Loucy (cell line): ENCODE results near the gene AMBRA1.

ENCODE experiments used
- H2AFZ ChIP-seq: fragments of 200-600 bp; sonication (generic); 2 replicates; pipeline ENCODE4 v1.6.0; 2016; ENCODE audit warnings: antibody characterized with exemption, mild to moderate bottlenecking, low read length, moderate library complexity
- H3F3A ChIP-seq: fragments of 200-600 bp; 2 replicates; pipeline ENCODE4 v1.6.0; 2016; ENCODE audit warnings: antibody characterized with exemption, low read depth, mild to moderate bottlenecking
- H3K27me3 ChIP-seq: fragments of 200-600 bp; sonication (generic); 2 replicates; pipeline ENCODE4 v1.6.1; 2014; ENCODE audit warnings: low read length, mild to moderate bottlenecking; ENCODE audit not compliant: insufficient read depth, poor library complexity, severe bottlenecking
- H3K36me3 ChIP-seq: fragments of 200-600 bp; sonication (generic); 2 replicates; pipeline ENCODE4 v1.6.1; 2016; ENCODE audit warnings: low read length; ENCODE audit not compliant: insufficient read depth
- H3K4me1 ChIP-seq: fragments of 200-600 bp; sonication (generic); 2 replicates; pipeline ENCODE4 v1.5.1; 2014; ENCODE audit warnings: low read length, mild to moderate bottlenecking; ENCODE audit not compliant: insufficient read depth, poor library complexity, severe bottlenecking
- H3K4me2 ChIP-seq: fragments of 200-600 bp; sonication (generic); 2 replicates; pipeline ENCODE4 v1.6.0; 2014; ENCODE audit warnings: antibody characterized with exemption, low read length, low read depth, mild to moderate bottlenecking; ENCODE audit not compliant: poor library complexity, severe bottlenecking
- H3K4me3 ChIP-seq: fragments of 200-600 bp; sonication (generic); 2 replicates; pipeline ENCODE4 v1.5.1; 2014; ENCODE audit warnings: low read length, mild to moderate bottlenecking, mixed read lengths; ENCODE audit not compliant: poor library complexity, severe bottlenecking
- H3K79me2 ChIP-seq: fragments of 200-600 bp; sonication (generic); 2 replicates; pipeline ENCODE4 v1.6.1; 2014; ENCODE audit warnings: low read length; ENCODE audit not compliant: insufficient read depth
- H3K9ac ChIP-seq: fragments of 200-600 bp; sonication (generic); 2 replicates; pipeline ENCODE4 v1.6.0; 2014; ENCODE audit warnings: mild to moderate bottlenecking, low read depth, low read length, moderate library complexity; ENCODE audit not compliant: poor library complexity, severe bottlenecking
- H3K9me2 ChIP-seq: fragments of 200-600 bp; sonication (generic); replicated peaks from 2 replicates; pipeline ENCODE4 v1.6.1; 2016; ENCODE audit warnings: low read depth, low read length, mixed read lengths
- H3K9me3 ChIP-seq: fragments of 200-600 bp; sonication (generic); 2 replicates; pipeline ENCODE4 v1.6.1; 2014; ENCODE audit warnings: mild to moderate bottlenecking, antibody characterized with exemption, low read length, low read depth; ENCODE audit not compliant: insufficient read depth
- H4K20me1 ChIP-seq: fragments of 200-600 bp; sonication (generic); 2 replicates; pipeline ENCODE4 v1.6.0; 2014; ENCODE audit warnings: antibody characterized with exemption, low read length, mild to moderate bottlenecking; ENCODE audit not compliant: insufficient read depth, poor library complexity, severe bottlenecking
- EZH2phosphoT487 ChIP-seq: fragments of 200-600 bp; IDR thresholded peaks from 2 replicates; pipeline ENCODE4 v1.6.1; 2018; ENCODE audit warnings: antibody characterized with exemption, mild to moderate bottlenecking, moderate library complexity, borderline replicate concordance
- TF ChIP-seq, protein P1 (sequence below): fragments of 200-600 bp; sonication (generic); conservative IDR thresholded peaks from 2 replicates; pipeline ENCODE4 v1.5.1; 2014; ENCODE audit warnings: mild to moderate bottlenecking, antibody characterized with exemption, low read length

The AMBRA1 gene

DNA sequence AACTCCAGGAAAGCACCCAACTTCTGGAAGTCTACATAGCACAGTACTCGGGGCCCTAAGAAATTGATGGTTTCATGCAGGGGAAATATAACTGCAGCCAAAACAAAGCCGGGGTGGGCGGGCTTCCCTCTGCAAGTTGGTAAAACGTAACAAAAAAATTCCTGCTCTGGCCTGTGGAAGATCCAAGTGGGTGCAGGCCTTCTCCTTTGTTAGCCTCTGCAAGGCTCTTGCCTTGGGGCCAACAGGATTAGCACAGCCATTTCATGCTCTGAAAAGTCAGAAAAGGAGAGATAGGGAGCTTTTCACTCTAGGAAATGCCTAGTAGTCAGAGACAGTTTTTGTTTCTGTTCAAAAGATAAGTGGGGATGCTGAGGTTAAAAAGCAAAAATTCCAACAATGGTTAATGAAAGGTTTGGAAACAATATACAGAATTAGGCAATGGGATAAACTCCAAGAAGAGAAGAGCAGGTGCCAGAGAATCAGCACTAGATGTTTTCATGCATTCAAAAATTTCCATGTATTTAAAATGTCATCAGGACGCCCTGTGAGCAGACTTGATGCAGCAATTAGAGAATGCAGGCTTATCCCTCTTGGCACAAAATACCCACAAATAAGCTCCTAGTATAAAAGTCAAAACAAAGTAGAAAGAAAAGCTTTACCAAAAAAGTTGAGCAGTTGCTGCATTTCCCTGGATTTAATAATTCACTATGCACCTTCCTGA is 130.0 kb downstream of the AMBRA1 start:
- H3K27me3 ChIP-seq: no peaks in the 10 kb centered on the region
- no peak overlapping the region for H3K4me3 ChIP-seq
- no peak for TF ChIP-seq EZH2phosphoT487
- TF ChIP-seq, protein P1, sequence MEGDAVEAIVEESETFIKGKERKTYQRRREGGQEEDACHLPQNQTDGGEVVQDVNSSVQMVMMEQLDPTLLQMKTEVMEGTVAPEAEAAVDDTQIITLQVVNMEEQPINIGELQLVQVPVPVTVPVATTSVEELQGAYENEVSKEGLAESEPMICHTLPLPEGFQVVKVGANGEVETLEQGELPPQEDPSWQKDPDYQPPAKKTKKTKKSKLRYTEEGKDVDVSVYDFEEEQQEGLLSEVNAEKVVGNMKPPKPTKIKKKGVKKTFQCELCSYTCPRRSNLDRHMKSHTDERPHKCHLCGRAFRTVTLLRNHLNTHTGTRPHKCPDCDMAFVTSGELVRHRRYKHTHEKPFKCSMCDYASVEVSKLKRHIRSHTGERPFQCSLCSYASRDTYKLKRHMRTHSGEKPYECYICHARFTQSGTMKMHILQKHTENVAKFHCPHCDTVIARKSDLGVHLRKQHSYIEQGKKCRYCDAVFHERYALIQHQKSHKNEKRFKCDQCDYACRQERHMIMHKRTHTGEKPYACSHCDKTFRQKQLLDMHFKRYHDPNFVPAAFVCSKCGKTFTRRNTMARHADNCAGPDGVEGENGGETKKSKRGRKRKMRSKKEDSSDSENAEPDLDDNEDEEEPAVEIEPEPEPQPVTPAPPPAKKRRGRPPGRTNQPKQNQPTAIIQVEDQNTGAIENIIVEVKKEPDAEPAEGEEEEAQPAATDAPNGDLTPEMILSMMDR: no peak

DNA sequence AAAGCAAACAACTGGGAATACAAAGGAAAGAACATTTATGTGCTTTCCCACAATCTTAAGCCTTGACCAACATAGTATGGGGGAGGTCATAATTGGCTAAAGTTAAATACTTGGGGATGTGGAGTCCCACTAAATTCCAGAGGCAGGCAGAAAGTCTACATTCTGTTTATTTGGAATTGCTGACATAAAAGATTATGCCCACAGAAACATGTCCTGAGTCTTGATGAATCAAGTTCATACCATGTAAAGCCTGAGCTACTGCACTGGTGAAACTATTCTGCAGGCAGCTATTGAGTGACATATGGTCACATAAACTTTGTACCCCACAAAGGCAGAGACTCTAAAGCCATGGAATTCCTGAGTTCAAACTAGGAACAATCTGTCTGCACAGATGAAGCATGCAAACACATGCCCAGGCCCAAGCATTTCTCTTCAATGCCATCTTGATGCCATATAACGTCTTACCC is 132.3 kb downstream of the AMBRA1 start:
- Histone ChIP-seq H3K9me2 (no peaks in the 10 kb centered on the region), H3K36me3 (no peaks in the 10 kb centered on the region), H3K4me1 (peaks cover 29% of the 10 kb centered on the region), H2AFZ (no peak overlapping the region), H3K4me2 (no peak overlapping the region), H3K4me3 (no peak overlapping the region), H4K20me1 (peaks cover 11% of the 10 kb centered on the region), H3K27me3 (no peaks in the 10 kb centered on the region), H3K9me3 (no peaks in the 10 kb centered on the region), H3K9ac (no peak overlapping the region), H3K79me2 (no peaks in the 10 kb centered on the region), H3F3A (no peaks in the 10 kb centered on the region)
- TF ChIP-seq, protein P1: no peak
- no peak for TF ChIP-seq EZH2phosphoT487

More for the DNA sequence above, 130.0 kb downstream of the AMBRA1 start:
- peaks cover 11% of the 10 kb centered on the region; the same call in 1 of the 2 replicates for H3K36me3 ChIP-seq
- H3K79me2 ChIP-seq: no peaks in the 10 kb centered on the region
- peaks cover 11% of the 10 kb centered on the region for H4K20me1 ChIP-seq
- no peaks in the 10 kb centered on the region for H3K9me3 ChIP-seq
- no peak overlapping the region for H3K9ac ChIP-seq
- no peak overlapping the region for H2AFZ ChIP-seq
- no peaks in the 10 kb centered on the region for H3K9me2 ChIP-seq
- peaks cover 25% of the 10 kb centered on the region for H3K4me1 ChIP-seq
- no peaks in the 10 kb centered on the region for H3F3A ChIP-seq
- H3K4me2 ChIP-seq: no peak overlapping the region

DNA sequence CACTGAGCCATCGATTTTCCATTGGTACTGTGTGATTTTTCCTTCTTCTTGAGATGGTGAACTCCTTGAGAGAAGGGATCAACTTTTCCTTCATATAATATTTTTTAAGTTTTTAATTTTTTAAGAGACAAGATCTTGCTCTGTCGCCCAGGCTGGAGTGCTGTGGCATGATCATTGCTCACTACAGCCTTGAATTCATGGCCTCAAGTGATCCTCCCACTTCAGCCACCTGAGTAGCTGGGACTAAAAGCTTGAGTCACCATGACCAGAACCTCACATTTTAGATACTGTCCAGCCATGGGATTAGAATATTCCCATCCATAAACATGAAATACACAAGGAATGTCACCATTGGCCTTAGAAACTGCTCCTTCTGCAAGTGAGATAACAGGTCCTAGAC is 135.3 kb downstream of the AMBRA1 start:
- H3K9me3 ChIP-seq: no peaks in the 10 kb centered on the region
- no peaks in the 10 kb centered on the region for H3F3A ChIP-seq
- H3K36me3 ChIP-seq: no peaks in the 10 kb centered on the region; the same call in 1 of the 2 replicates
- no peaks in the 10 kb centered on the region for H3K9me2 ChIP-seq
- H3K79me2 ChIP-seq: no peaks in the 10 kb centered on the region
- H2AFZ ChIP-seq: no peak overlapping the region
- no peak overlapping the region for H3K4me3 ChIP-seq
- H3K9ac ChIP-seq: no peak overlapping the region
- no peak overlapping the region for H3K4me2 ChIP-seq
- H3K27me3 ChIP-seq: no peaks in the 10 kb centered on the region
- H4K20me1 ChIP-seq: no peaks in the 10 kb centered on the region
- H3K4me1 ChIP-seq: peaks cover 11% of the 10 kb centered on the region
- TF ChIP-seq EZH2phosphoT487: no peak
- TF ChIP-seq, protein P1: no peak
